Esophagus squamous epithelium (tissue), 5 donors: Measurements from ENCODE around the gene CCDC69. TPM values are rescaled to one million over a fixed set of nuclear protein-coding genes. Genes with fewer than 3 reads are reported as not detected.

Experiments used
- DNase-seq: peaks from one replicate; lab custom pipeline; 2025; lab: John Stamatoyannopoulos, UW
- H3K27ac ChIP-seq, 4 donors: fragments of 200-600 bp; sonication (generic); one replicate each; pipeline ENCODE4 v1.5.1; 2016 to 2019; ENCODE audit warnings: mild to moderate bottlenecking in 1 of 4
- H3K27me3 ChIP-seq, 4 donors: fragments of 200-600 bp; sonication (generic); 1 replicate in 3 of 4; 2 replicates in 1 of 4; pipeline versions ENCODE4 v1.5.1 to v1.6.0; 2017 to 2021; ENCODE audit warnings: antibody characterized with exemption in 1 of 4
- H3K36me3 ChIP-seq, 3 donors: fragments of 200-600 bp; sonication (generic); one replicate each; pipeline ENCODE4 v1.5.1; 2016 to 2019
- H3K4me1 ChIP-seq, 3 donors: fragments of 200-600 bp; sonication (generic); one replicate each; pipeline ENCODE4 v1.5.1; 2017 to 2019
- H3K4me3 ChIP-seq, 4 donors: fragments of 200-600 bp; sonication (generic); 1 replicate in 3 of 4; 2 replicates in 1 of 4; pipeline ENCODE4 v1.5.1; 2016 to 2019; ENCODE audit warnings: mild to moderate bottlenecking in 2 of 4, moderate library complexity in 1 of 4
- H3K9me3 ChIP-seq, 3 donors: fragments of 200-600 bp; sonication (generic); one replicate each; pipeline ENCODE4 v1.5.1; 2016 to 2019
- CTCF ChIP-seq, 6 experiments: fragments of 450-650 bp in 4 of 6; fragments of 200-600 bp in 2 of 6; sonication (generic) in 2 of 6; IDR thresholded peaks; one replicate each; pipeline ENCODE4 v1.5.1; 2016 to 2019; ENCODE audit warnings: antibody characterized with exemption in 6 of 6, mild to moderate bottlenecking in 4 of 6, moderate library complexity in 4 of 6
- POLR2A ChIP-seq, 4 donors: fragments of 450-650 bp; IDR thresholded peaks; one replicate each; pipeline ENCODE4 v1.6.1; 2017; ENCODE audit warnings: antibody characterized with exemption in 4 of 4, mild to moderate bottlenecking in 4 of 4, moderate library complexity in 3 of 4
- WGBS, 2 donors: methylation state at CpG; one replicate each; pipeline ENCODE4 v1.1.5; 2018; 5-methylcytosine and 5-hydroxymethylcytosine counted together
- intact Hi-C: fragments of 100-400 bp; cut with DNase I; formaldehyde crosslinking; loops from one replicate; pipeline ENCODE4 v1.15.0; 2022
- total RNA-seq, 4 donors: library from RNA; depleted of rRNA; stranded (reverse); fragments of >200 nt; gene quantifications; one replicate each; pipeline ENCODE4 v1.1.0, GENCODE V29; 2016
- donor health status: DM: yes; HTN: yes; CAD: no.

The CCDC69 gene
- total RNA-seq, 4 donors from 2014 or later = 10.9 to 87.0 (median 37.8) TPM

DNA sequence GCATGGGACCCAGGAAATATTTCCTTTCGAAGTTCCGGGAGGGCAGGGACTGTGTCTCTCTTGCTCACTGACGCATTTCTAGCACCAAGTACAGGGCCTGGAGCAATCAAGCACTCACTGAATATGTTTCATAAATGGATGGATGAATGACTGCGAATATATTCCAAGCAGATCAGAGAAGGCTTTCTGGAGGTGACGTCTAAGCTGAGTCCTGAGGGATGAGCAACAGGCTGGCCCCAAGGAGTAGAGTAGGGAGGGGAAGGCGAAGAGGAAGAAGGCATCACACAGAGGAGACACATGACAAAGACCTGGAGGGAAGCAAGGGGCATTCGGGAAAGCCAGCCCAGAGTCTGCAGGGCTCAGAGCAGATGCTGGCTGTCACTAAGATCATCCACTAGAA, 80.2 kb downstream of the CCDC69 start:
- peaks cover 11 to 75% (median 43%) of the 10 kb centered on the region in 3 donors for H3K4me1 ChIP-seq
- no peak overlapping the region for H3K27ac ChIP-seq
- no peaks in the 10 kb centered on the region for H3K27me3 ChIP-seq
- peaks cover 0 to 29% (median 0%) of the 10 kb centered on the region in 3 donors for H3K36me3 ChIP-seq
- intact Hi-C loops = no loop called here
- H3K9me3 ChIP-seq = no peaks in the 10 kb centered on the region
- TF ChIP-seq CTCF (IDR thresholded peaks at IDR 0.05) (no peak), POLR2A (IDR thresholded peaks at IDR 0.05) (no peak)
- H3K4me3 ChIP-seq = no peak overlapping the region
- DNase-seq = no peak
- WGBS, 2 donors = 72 to 79% methylated on average over 7 of the region's 7 CpGs

DNA sequence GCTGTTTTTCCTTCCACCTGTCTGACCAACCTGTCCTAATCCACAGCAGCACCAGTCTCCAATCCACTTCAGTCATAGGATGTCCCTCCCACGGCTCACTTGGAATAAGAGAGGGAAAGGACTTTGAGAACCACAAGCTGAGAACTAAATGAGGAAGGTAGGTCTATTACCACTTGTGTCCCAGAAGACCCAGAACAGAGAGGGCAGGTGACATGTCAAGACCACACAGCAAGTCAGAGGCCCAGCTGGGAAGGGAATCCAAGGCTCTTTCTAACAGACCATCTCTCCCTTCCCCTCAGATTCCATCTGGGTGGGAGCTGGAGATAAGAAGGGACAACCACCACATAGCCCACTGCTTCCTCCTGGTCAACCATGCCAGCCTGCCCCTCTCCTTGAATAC, 81.0 kb downstream of the CCDC69 start:
- Histone ChIP-seq H3K4me1 (peaks cover 11 to 69% (median 40%) of the 10 kb centered on the region in 3 donors), H3K4me3 (no peak overlapping the region), H3K9me3 (no peaks in the 10 kb centered on the region), H3K27ac (peak overlapping the region in 1 of 4 donors; percentile 14), H3K27me3 (no peaks in the 10 kb centered on the region), H3K36me3 (peaks cover 3 to 36% (median 7%) of the 10 kb centered on the region in 3 donors)
- intact Hi-C loops = no loop called here
- DNase-seq = no peak
- TF ChIP-seq POLR2A (IDR thresholded peaks at IDR 0.05) (no peak), CTCF (IDR thresholded peaks at IDR 0.05) (no peak)
- 67 to 100% methylated on average over 1 of the region's 1 CpG for WGBS, 2 donors

DNA sequence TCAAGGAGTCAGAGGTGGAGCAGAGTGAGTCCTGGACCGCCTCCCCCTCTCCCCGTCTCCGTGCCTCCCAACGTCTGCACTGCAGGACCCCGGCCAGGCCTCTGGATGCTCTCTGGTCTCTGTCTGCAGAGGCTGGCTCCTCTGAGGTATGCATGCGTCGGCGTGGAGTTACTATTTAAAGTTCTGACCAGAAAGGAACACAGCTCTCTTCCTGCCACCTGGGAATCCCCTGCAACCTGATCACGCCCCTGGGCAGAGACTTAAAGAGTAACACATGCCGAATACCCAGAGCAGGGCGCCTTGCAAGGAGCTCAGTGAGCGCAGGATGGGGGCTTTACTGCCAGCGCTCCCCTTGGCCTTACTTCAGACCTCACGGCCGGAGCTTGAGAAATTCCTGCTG, 82.4 kb downstream of the CCDC69 start:
- Histone ChIP-seq H3K9me3 (no peaks in the 10 kb centered on the region), H3K4me3 (peak overlapping the region in 1 of 4 donors; percentile 22), H3K27ac (peak overlapping the region in 1 of 4 donors; percentile 17), H3K4me1 (peaks cover 9 to 60% (median 39%) of the 10 kb centered on the region in 3 donors), H3K27me3 (no peaks in the 10 kb centered on the region), H3K36me3 (peaks cover 8 to 42% (median 13%) of the 10 kb centered on the region in 3 donors)
- intact Hi-C loops = no loop called here
- no peak for DNase-seq
- TF ChIP-seq POLR2A (IDR thresholded peaks at IDR 0.05) (no peak), CTCF (IDR thresholded peaks at IDR 0.05) (no peak)
- WGBS, 2 donors = 17 to 29% methylated on average over 11 of the region's 15 CpGs

- no peaks in the 10 kb centered on the region for H3K27me3 ChIP-seq
- no peak for DNase-seq
- peaks cover 13 to 46% (median 13%) of the 10 kb centered on the region in 3 donors for H3K36me3 ChIP-seq
- H3K4me3 ChIP-seq = peak overlapping the region in 1 of 4 donors; percentile 22
- no peak overlapping the region for H3K27ac ChIP-seq
- H3K9me3 ChIP-seq = no peaks in the 10 kb centered on the region
- peaks cover 6 to 53% (median 33%) of the 10 kb centered on the region in 3 donors for H3K4me1 ChIP-seq
- no peak for TF ChIP-seq POLR2A (IDR thresholded peaks at IDR 0.05)
- TF ChIP-seq CTCF (IDR thresholded peaks at IDR 0.05) = no peak
- intact Hi-C loops = no loop called here
- WGBS, 2 donors = 76 to 87% methylated on average over 5 to 7 of the region's 7 CpGs
Observed at GRCh38 chr5:151140686-151141459, 83.0 kb downstream of the CCDC69 start.

- H3K4me1 ChIP-seq = peaks cover 6 to 41% (median 24%) of the 10 kb centered on the region in 3 donors
- TF ChIP-seq POLR2A (IDR thresholded peaks at IDR 0.05) (no peak), CTCF (IDR thresholded peaks at IDR 0.05) (no peak)
- no peak overlapping the region for H3K27ac ChIP-seq
- 79 to 89% methylated on average over 3 of the region's 3 CpGs for WGBS, 2 donors
- peaks cover 13 to 51% (median 17%) of the 10 kb centered on the region in 3 donors for H3K36me3 ChIP-seq
- no peaks in the 10 kb centered on the region for H3K27me3 ChIP-seq
- intact Hi-C loops = no loop called here
- H3K4me3 ChIP-seq = no peak overlapping the region
- DNase-seq = no peak
- H3K9me3 ChIP-seq = no peaks in the 10 kb centered on the region
Observed at GRCh38 chr5:151139646-151140045, 84.2 kb downstream of the CCDC69 start.
